COLO668 (cell line): ENCODE data around the gene EGLN2.
"Not testable (repeated sequence)": the region's sequence is repeated elsewhere in the genome, so short reads cannot be mapped to it uniquely, and the experiment has no call there.

Experiments
- DNase-seq: peaks from one replicate; lab custom pipeline; 2025; ENCODE audit not compliant: unreplicated experiment; lab: John Stamatoyannopoulos, UW

The EGLN2 gene

DNA sequence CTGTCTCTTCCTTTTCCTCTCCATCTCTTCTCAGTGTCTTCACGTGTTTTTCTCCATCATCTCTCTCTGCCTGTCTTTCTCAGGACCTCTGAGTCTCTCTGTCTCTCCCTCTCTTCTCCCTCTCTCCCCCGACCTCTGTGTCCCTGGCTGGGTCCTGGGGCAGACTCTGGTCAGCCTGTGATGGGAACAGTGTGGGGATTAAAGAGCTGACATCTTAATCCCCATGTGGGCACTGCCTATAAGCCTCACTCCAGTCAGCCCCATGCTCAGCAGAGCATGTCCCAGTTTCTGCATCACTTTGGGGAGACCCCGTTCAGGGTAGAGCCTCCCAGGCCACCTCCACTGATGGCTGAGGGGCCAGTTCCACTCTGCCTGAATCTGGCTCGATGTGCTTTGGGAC, 16.2 kb downstream of the EGLN2 start:
- DNase-seq: no peak

DNA sequence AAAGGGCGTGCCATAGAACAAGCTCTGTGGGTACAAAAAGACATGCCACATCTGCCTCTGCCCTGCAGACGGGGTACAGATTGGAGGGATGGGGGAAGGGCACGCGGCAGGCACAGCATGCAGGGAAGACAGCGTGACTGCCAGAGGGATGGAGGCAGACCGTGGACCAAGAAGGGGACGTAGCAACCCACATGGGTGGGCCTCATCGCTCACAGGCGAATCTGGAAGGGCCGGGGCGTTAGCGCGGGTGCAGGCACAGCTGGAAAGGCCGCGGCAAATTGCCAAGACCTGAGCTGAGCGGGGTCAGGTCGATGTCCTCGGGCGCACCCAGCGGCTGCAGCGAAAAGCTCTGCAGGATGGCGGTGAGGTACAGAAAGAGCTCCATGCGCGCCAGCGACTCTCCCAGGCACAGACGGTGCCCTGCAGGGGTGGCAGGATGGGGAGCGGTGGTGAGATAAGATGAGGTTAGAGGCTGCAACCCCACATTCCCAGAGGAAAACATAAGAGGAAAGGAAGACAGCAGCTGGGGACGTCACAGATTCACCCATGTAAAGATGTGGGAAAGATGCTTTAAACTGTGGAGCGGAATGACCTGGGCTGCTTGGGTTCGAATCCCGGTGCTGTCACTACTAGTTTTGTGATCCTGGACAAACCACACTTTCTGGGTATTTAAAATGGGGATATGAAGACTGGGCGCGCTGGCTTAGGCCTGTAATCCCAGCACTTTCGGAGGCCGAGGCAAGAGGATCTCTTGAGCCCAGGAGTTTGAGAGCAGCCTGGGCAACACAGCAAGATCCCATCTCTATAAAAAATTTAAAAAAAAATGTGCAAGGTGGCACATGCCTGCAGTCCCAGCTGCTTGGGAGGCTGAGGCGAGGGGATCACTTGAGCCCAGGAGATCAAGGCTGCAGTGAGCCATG, 19.7 kb downstream of the EGLN2 start:
- DNase-seq: peak; percentile 61

DNA sequence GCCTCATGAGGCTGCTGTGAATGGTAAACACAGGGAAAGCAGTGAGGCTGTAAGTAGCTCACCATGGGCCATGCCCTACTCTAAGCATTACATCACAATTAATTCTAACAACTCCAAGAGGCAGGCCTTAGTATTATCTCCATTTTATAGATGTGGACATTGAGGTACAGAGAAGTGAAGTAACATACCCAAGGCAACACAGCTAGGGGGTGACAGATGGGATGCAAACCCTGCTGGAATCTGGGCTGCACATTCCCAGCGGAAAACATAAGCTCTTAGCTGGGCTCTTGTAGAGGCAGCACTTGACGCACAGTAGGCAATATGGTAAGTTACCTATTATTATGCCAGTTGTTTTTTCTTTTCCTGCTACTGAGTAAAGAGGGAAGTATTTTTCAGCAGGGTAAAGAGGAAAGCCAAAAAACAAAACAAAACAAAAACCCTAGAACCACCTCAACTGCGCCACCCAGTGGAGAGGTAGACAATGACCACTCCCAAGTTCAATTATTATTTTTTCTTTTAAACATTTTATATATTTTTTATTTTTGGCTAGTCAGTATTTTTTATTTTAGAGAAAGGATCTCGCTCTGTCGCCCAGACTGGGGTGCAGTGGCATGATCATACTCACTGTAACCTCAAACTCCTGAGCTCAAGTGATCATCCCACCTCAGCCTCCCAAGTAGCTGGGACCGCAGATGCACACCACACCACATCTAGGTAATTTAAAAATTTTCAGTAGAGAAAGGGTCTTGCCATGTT, 20.7 kb downstream of the EGLN2 start:
- DNase-seq: peak; percentile 14

DNA sequence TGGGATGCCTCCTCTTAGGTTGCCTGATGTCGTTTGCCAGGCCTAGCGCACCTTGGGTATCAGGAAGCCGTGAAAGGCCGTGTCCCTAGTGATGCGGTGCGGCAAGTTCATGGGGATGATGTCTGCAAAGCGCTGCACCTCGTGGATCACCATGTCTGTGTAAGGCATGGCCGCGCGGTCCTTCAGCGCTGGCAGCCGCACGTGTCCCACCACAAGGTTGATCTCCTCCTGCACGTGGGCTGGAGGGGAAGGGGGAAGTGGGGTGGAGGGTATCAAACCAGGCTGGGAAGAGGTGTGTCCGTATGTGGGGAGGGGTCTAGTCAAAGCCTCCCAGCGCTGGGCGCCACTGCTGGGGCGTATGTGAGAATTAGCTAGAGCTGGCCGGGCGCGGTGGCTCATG, 23.2 kb downstream of the EGLN2 start:
- no peak for DNase-seq

DNA sequence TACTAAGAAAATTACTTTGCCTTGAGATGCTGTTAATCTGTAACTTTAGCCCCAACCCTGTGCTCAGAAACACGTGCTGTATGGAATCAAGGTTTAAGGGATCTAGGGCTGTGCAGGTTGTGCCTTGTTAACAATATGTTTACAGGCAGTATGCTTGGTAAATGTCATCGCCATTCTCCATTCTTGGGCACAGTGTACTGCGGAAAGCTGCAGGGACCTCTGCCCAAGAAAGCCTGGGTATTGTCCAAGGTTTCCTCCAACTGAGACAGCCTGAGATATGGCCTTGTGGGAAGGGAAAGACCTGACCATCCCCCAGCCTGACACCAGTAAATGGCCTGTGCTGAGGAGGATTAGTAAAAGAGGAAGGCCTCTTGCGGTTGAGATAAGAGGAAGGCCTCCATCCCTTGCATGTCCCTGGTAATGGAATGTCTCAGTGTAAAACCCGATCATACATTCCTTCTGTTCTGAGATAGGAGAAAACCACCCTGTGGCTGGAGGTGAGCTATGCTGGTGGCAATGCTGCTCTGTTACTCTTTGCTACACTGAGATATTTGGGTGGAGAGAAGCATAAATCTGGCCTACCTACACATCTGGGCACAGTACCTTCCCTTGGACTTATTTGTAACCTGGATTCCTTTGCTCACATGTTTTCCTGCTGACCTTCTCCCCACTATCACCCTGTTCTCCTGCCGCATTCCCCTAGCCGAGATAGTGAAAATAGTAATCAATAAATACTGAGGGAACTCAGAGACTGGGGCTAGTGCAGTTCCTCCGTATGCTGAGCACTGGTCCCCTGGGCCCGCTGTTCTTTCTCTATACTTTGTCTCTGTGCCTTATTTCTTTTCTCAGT, 23.9 kb downstream of the EGLN2 start:
- not testable (repeated sequence) for DNase-seq

DNA sequence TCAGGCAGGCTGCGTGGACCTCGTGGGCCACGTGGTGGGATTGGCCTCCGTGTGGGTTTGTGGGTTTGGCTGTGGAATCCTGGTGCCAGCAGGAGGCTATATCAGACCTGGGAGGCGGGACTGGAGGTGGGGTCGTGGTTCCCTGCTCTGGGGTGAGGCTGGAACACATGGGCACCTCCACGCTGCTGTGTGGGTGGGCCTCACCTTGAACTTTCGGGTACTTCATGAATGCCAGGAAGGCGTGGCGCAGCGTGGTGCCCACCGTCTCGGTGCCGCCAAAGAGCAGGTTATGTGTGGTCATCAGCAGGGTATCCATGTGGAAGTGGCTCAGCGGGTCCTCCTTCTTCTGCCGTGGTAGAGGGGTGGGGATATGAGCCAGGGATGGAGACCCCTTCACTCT, 25.9 kb downstream of the EGLN2 start:
- not testable (repeated sequence) for DNase-seq

DNA sequence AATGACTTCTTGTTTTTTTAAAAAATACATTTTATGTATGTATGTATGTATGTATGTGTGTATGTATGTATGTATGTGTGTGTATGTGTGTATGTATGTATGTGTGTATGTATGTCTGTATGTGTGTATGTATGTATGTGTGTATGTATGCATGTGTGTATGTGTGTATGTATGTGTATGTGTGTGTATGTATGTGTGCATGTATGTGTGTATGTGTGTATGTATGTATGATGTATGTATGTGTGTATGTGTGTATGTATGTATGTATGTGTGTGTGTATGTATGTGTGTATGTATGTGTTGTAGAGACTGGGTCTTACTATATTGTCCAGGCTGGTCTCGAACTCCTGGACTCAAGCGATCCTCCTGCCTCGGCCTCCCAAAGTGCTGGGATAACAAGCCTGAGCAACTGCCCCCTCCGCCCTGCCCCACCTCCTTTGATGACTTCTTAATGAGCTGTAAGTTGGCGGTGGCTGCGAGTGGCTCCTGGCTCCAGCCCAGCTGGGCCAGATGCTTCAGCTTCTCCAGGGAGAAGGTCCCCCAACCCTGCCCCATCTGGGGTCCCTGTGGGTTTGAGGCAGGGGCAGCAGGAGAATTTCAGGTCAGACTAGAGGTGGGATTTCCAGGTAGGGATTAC, 26.6 kb downstream of the EGLN2 start:
- DNase-seq: not testable (repeated sequence)

DNA sequence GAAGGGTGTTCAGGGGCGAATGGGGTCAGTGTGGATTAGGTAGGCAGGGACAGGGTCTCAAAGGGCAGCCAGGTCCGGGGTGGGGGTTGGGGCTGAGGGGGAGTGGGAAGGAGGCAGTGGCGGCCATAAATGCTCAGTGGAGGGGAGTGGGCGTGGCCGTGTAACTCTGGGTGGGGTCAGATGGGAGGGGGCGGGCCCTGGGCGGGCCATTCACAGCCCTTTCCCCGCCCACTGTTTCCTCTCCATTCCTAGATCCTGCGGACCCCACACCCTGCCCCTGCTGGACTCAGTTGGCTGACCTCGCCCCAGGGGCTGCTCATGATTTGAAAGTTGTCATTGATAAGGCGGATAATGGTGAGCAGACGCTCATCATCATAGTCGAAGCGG, 27.3 kb downstream of the EGLN2 start:
- not testable (repeated sequence) for DNase-seq

DNA sequence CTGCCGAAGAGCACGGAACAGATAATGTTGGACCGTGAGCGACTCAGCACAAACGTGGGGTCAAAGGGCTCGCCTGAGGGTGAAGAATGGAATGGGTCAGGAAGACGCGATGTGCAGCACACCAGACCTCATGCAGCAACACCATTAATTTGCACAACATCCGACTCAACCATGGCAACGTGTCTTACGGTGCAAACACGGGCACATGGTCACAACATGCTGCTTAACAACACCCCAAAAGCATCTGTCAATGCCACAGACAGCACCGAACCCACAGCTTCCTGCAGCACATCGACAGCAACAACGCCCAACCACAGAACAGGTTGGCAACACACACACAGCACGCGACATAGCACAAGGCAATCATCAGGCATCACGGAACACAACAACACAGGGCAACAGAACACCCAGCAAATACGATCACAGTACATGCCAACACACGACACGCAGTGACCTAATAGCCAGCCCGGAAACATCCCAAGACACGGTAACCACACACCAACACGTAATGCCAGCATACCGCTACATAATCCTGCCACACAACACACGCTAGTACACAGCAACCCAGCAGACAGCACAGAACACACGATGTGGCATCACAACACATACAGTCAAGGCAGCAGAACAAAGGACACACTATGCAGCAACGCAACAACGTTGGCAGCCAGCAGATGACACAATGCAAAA, 27.9 kb downstream of the EGLN2 start:
- not testable (repeated sequence) for DNase-seq

DNA sequence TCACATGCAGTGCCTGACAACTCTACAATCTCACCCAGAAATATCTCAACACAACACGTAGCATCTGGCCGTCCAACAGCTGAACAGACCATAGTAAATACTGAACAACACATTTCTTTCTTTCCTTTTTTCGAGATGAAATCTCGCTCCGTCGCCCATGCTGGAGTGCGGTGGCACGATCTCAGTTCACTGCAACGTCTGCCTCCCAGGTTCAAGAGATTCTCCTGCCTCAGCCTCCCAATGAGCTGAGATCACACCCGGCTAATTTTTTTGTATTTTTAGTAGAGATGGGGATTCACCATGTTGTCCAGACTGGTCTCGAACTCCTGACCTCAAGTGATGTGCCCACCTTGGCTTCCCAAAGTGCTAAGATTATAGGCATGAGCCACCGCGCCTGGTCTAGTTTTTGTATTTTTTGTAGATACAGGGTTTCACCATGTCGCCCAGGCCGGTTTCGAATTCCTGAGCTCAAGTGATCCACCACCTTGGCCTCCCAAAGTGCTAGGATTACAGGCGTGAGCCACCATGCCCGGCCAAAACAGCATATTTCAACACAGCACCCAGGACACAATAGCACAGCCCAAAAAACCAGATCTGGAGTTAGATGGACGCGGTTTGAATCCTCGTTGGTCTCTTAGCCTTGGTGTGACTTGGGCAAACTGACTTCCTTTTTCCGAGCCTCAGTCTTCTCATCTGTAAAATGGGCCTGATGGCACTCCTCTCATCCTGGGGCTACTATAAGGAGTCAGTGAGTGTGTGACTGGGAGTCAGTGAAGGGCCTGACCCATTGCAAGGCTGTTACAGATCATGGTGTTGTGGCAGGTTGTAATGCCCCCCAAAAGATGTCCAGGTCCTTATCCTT, 28.6 kb downstream of the EGLN2 start:
- no peak for DNase-seq

DNA sequence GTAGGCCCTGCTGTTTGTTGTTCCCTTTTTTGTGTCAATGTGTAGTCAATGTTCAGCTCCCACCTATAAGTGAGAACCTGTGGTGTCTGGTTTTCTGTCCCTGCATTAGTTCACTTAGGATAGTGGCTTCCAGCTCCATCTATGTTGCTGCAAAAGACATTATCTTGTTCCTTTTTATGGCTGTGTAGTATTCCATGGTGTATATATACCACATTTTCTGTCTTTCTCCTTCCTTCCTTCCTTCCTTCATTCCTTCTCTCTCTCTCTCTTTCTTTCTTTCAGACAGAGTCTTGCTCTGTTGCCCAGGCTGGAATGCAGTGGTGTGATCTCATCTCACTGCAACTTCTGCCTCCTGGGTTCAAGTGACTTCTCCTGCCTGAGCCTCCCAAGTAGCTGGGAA, 30.2 kb downstream of the EGLN2 start:
- DNase-seq: no peak

DNA sequence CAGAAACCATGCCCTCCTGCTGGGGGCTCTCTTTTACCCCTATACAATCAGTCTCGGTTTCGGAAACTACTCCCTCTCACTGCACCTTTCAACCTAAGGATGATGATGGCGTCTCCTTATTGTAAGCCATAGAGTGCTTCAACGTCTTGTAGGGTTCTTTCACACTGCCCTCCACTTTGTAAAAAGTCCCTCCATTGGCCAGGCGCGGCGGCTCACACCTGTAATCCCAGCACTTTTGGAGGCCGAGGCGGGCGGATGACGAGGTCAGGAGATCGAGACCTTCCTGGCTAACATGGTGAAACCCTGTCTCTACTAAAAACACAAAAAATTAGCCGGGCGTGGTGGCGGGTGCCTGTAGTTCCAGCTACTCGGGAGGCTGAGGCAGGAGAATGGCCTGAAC, 31.8 kb downstream of the EGLN2 start:
- DNase-seq: not testable (repeated sequence)

DNA sequence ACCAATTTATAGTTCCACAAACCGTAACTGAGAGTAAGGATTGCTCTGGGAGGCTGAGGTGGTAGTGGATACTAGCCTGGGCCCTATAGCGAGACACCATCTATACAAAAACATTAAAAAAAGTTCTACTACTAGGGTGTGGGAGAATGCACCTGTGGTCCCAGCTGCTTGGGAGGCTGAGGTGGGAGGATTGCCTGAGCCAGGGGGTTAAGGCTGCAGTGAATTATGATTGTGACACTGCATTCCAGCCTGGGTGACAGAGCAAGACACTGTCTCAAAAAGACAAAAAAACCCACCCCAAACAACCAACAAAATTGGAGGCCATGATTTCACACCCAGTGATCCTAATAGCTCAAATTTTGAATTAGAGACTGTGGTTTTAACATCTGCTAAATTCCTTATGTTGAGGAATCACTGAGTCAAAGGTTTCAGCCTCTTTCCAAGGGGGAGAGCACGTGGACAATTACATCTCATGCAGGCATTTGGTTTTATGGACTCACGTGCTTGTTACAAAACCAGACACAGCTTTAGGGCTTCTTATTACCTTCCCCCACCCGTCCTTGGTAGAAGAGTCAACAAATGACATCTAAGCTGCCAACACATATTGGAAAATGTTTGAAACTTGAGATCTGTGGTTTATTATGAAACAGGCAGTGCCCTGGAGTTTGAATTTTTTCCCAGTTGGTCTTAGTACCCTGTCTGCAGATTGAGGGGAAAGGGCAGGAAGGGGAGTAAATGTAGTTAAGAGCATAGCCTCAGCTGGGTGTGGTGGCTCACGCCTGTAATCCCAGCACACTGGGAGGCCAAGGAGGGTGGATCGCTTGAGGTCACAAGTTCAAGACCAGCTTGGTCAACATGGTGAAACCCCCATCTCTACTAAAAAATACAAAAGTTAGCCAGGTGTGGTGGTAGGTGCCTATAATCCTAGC, 32.8 kb downstream of the EGLN2 start:
- no peak for DNase-seq

DNA sequence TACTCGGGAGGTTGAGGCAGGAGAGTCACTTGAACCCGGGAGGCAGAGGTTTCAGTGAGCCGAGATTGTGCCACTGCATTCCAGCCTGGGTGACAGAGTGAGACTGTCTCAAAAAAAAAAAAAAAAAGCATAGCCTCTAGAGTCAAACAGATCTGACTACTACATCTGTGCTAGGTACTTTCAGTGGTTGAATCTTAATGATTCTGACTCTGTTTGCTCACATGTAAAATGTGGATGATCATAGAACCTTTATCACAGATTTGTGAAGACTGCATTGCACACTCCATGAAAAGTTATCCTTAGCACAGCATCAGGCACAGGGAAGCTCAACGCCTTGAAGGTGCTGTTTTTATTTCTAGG, 33.4 kb downstream of the EGLN2 start:
- DNase-seq: not testable (repeated sequence)

DNA sequence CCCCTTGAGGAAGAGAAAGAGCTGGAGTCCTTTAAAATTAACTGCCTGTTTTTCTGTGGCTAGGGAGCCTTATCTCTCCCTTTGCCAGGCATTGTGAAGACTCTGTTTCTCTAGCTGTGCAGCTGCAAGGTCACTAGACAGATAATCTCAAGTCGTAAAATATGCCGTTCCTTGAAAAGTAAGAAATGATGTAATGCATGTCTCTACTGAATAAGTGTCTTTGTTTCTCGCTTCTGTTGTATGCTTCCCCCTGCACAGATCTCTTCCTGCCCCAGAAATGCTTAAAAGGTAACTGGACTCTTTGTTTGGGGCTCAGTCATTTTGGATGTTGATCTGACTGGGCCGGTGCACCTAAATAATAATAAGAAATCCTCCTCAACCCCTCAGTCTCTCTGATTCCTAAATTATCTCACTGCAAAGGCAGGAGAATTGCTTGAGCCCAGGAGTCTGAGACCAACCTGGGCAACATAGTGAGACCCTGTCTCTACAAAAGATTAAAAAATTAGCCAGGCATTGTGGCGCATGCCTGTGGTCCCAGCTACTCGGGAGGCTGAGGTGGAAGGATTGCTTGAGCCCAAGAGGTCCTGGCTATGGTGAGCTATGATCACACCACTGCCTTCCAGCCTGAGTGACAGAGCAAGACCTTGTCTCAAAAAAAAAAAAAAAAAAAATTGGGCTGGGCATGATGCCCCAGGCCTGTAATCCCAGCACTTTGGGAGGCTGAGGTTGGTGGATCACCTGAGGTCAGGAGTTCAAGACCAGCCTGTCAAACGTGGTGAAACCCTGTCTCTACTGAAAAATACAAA, 34.9 kb downstream of the EGLN2 start:
- DNase-seq: not testable (repeated sequence)

DNA sequence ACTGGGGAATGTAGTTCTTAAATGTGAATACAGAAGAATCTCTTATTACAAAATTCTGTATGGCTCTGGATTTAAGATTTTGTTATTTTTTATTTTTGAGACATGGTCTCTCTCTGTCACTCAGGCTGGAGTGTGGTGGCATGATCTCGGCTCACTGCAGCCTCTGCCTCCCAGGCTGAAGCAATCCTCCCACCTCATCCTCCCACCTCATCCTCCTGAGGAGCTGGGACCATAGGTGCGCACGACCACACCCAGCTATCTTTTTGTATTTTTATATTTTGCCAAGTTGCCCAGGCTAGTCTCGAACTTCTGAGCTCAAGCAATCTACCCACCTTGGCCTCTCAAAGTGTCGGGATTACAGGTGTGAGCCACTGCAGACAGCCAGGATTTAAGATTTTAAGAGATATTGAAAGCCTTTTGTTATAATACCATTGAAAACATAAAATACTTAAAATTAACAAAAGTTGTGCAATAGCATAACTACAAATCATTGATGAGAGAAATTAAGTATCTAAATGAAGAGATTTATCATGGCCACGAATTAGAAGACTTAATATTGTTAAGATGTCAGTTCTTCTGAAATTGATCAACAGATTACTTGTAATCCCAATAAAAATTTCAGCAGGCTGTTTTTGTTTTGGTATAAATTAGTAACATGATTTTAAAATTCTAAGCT, 37.9 kb downstream of the EGLN2 start:
- DNase-seq: no peak

DNA sequence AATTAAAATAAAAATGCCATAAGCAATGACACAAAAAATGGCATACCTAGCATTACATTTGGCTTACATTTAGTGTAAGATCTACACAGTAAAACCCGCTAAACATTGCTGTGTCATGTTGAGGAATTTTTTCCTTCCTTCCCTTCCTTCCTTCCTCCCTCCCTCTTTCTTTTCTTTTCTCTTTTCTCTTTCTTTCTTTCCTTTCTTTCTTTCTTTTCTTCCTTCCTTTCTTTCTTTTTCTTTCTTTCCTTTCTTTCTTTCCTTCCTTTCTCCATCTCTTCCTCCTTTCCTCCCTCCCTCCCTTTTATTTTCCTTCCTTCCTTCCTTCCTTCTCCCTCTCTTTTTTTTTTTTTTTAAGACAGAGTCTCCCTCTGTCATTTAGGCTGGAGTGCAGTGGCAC, 39.5 kb downstream of the EGLN2 start:
- DNase-seq: not testable (repeated sequence)
